Prostate gland (tissue), 2 donors: ENCODE results near the gene WFIKKN2.

ENCODE experiments used
- CTCF ChIP-seq, 4 experiments: fragments of 200-600 bp in 2 of 4; fragments of 450-650 bp in 2 of 4; sonication (generic) in 2 of 4; IDR thresholded peaks; 1 replicate in 3 of 4; 2 replicates in 1 of 4; pipeline ENCODE4 v1.5.1; 2016 to 2019; ENCODE audit warnings: antibody characterized with exemption in 4 of 4, mild to moderate bottlenecking in 2 of 4, moderate library complexity in 2 of 4
- POLR2A ChIP-seq: fragments of 450-650 bp; IDR thresholded peaks from one replicate; pipeline ENCODE4 v1.6.1; 2016; ENCODE audit warnings: antibody characterized with exemption, mild to moderate bottlenecking
- POLR2AphosphoS5 ChIP-seq: sonication (generic); formaldehyde crosslinking; IDR thresholded peaks from one replicate; pipeline ENCODE4 v1.6.1; 2017; ENCODE audit warnings: antibody characterized with exemption

GRCh38 chr17:50802609-50803571 lies 32.5 kb upstream of the WFIKKN2 start:
- no peak for TF ChIP-seq CTCF (IDR thresholded peaks at IDR 0.05)
- no peak for TF ChIP-seq POLR2A
- no peak for TF ChIP-seq POLR2AphosphoS5
